Superior temporal gyrus (tissue), 1 donor: ENCODE data around the gene RAD9A.

Experiments used
- DNase-seq: peaks from one replicate; pipeline ENCODE4 v3.0.0-alpha.2; 2016; ENCODE audit errors: extremely low spot score

Gene RAD9A

GRCh38 chr11:67409781-67410368 lies 18.1 kb downstream of the RAD9A start:
- peak; percentile 41 for DNase-seq

GRCh38 chr11:67410369-67410831 lies 18.6 kb downstream of the RAD9A start:
- DNase-seq = peak; percentile 94

- DNase-seq = peak; percentile 12
These were observed 19.4 kb downstream of the RAD9A start for GRCh38 chr11:67410984-67411784.

- DNase-seq = peak; percentile 15
These were observed 20.0 kb downstream of the RAD9A start for GRCh38 chr11:67411785-67412152.

GRCh38 chr11:67412495-67413179 lies 20.9 kb downstream of the RAD9A start:
- peak; percentile 7 for DNase-seq

DNA sequence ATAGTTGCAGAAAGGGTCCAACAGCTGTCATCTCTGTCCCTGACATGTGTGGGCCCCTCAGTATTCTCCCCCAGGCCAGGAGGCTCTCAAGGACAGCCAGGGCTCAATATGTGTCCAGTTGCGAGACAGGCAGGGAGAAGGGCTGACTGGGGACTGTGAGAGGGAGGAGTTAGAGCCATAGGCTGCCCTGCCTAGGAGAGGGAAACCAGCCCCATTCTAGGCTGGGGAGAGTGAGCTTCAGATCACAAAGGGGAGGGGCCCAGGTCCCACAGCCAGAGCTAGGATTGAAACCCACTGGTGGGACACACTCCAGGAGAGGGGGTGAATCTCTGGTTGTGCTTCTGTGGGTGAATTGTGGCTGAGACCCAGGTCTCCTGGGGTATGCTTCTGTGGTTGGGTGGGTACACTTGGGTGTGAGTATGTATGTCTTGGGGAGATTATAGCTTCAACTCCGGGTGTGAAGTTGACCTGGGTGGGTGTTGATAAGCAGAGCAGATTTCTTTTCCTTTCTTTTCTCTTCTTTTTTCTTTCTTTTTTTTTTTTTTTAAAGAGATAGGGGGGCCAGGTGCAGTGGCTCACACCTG lies 21.6 kb downstream of the RAD9A start:
- peak; percentile 44 for DNase-seq

GRCh38 chr11:67415501-67416304 lies 23.9 kb downstream of the RAD9A start, which contains the start of gene CARNS1:
Gene CARNS1, plus strand, starts transcription at chr11:67415678. Its CDS starts 522 bp downstream, at chr11:67416200.
- DNase-seq = peak; percentile 69

DNA sequence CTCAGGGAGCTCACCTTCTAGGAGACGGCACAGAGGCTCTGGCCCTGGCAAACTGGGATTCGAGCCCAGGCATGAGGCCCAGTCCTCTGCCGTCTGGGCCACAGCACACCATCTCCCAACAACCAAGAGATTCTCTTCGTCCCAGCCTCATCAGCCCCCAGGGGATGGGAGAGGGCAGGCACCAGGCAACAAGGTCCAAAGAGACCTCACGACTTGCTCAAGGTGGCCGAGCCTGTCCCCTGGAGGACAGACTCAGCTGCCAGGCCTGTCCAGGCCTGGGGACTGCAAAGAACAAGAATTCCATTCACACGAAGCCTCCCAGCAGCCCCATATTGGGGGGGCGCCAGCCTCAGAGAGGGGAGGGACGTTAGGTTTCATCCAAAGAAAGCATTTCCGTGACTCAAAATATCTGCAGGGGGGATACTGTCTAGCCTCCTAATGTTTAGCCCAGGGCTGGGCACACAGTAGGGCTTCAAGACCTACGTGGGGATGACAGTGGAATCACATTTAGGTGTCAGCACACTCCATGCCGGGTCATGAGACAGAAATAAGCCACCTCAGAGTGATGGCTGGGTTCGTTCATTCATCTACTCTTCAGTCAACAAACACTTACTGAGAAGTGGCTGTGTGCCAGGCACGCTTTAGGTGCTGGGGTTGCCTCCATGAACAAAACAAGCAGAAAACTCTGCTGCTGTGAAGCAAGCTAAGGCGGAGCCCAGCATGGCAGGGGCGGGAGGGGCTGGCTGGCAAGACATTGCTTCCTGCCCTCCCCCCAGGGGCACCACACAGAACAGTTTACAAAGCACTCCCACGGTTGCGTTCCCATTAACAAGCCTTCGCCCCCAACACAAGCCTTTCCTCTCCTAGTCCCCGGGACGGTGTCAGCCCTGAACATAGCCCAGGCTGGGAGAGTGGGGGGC lies 24.9 kb downstream of the RAD9A start:
- peak; percentile 48 for DNase-seq

GRCh38 chr11:67417425-67417824 lies 25.6 kb downstream of the RAD9A start:
- DNase-seq = no peak

DNA sequence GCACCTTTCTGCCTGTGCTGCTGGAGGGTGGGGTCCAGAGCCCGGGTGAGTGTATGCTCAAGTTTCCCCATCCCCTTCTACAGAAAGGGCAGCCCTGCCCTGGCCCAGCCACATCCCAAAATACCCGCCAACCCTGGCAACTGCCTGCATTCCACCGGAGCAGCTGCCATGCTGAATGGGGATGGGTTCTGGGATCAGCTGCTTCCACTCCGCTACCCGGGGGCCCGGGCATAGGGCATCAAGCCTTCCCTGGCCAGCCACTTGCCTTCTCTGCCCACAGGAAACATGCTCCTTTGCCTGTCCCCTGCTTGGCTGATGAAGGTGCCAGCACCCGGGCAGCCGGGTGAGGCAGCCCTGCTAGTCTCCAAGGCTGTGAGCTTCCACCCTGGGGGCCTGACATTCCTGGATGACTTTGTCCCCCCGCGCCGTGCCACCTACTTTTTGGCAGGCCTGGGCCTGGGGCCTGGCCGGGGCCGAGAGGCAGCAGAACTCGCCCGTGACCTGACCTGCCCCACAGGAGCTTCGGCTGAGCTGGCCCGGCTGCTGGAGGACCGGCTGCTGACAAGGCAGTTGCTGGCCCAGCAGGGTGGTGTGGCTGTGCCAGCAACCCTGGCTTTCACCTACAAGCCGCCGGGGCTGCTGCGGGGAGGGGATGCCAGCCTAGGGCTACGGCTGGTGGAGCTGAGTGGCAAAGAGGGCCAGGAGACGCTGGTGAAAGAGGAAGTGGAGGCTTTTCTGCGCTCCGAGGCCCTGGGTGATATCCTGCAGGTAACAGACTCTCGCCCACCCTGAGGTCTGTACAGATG lies 26.9 kb downstream of the RAD9A start:
- DNase-seq = no peak

GRCh38 chr11:67419325-67420049 lies 27.7 kb downstream of the RAD9A start:
- no peak for DNase-seq

DNA sequence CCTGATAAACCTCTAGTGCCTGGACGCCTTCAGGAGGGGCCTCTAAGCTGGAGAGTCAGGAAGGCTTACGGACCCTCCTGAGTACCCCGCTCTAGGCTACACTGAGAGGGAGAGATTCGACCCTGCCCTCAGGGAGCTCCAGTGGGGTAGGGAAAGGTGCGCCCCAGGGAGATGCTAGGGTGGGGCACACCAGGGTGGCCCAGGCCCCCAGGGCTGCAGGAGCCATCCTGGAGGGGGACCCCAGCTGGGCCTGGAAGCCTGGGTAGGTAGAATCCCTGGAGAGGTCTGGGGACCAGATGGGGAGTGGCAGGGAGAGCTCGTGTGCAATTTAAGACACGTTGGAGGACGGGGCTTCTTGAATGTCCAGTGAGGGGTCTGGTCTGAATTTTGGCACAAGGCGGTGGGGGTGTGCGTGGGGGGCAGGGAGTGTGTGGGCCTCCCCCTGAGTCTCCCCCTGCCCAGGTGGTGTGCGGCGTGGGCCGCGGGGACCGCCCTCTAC lies 28.4 kb downstream of the RAD9A start:
- DNase-seq = no peak

- peak; percentile 81 for DNase-seq
These were observed 29.1 kb downstream of the RAD9A start for GRCh38 chr11:67420646-67421429.

DNA sequence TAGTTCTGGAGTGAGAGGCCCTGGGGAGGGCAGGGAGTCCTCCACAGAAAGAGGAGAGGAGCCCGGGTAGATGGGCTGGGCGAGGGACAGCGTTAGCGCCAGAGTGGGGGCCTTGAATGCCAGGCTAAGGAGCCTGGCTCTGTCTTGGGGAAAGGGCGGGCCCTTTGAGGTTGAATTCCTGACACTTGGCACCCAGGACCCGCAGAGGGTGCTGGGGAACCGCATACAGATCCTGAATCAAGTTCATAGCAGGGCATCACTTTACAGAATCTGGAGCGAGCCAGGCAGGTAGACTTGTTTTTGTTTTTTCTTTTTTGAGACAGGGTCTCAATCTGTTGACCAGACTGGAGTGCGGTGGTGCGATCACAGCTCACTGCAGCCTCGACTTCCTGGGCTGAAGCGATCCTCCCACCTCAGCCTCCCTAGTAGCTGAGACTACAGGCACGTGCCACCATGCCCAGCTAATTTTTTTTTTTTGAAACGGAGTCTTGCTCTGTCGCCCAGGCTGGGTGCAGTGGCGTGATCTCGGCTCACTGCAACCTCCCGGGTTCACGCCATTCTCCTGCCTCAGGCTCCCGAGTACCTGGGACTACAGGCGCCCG lies 29.7 kb downstream of the RAD9A start:
- DNase-seq = no peak

DNA sequence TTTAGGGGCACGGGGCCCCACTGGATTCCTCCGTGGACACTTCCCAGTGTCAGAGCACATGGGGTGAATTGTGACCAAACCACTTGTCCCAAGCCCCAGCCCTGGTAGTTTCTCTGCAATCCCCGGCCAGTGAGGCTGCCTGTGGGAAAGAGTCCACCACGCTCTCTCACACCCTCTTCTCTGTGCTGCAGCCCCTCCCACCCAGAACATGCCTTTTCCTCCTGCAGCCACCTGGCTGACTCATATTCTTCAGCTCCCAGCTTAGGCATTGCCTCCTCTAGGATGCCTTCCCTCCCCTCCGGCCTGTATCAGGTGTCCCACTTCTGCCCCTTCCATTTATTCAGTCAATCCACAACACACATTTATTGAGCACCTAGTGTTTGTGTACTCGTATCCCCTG lies 31.1 kb downstream of the RAD9A start:
- no peak for DNase-seq

DNA sequence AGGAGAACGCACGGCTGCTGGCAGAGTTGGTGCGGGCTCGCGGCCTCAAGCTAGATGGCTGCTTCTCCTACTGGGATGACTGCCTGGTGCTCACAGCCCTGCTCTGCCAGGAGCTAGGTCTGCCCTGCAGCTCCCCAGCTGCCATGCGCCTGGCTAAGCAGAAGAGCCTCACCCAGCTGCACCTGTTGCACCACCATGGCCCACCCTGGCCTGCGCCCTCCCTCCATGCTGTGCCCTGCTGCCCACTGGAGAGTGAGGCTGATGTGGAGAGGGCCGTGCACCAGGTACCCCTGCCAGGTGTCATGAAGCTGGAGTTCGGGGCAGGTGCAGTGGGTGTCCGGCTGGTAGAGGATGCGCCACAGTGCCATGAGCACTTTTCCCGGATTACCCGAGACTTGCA lies 31.7 kb downstream of the RAD9A start:
- no peak for DNase-seq

- DNase-seq = no peak
These were observed 32.3 kb downstream of the RAD9A start for GRCh38 chr11:67423891-67424613.
